Endodermal cell (in vitro differentiated cells): Measurements from ENCODE around the gene SATL1. TPM values are rescaled to one million over a fixed set of nuclear protein-coding genes. Genes with fewer than 3 reads are reported as not detected.
A peak's percentile ranks its signal among the peaks of the same experiment; 100 is the strongest.

ENCODE experiments used
- DNase-seq: peaks from one replicate; pipeline ENCODE4 v3.0.0-alpha.2; 2017
- H3K27ac ChIP-seq: 2 replicates; pipeline ENCODE4 v1.5.1; 2013; ENCODE audit warnings: mild to moderate bottlenecking, low read depth, low read length, moderate library complexity
- H3K27me3 ChIP-seq: 2 replicates; pipeline ENCODE4 v1.6.1; 2013; ENCODE audit warnings: mild to moderate bottlenecking, low read length, moderate library complexity; ENCODE audit not compliant: insufficient read depth, control insufficient read depth, poor library complexity, severe bottlenecking
- H3K36me3 ChIP-seq: 2 replicates; pipeline ENCODE4 v1.7.0; 2013; ENCODE audit warnings: mild to moderate bottlenecking, low read length, moderate library complexity; ENCODE audit not compliant: control insufficient read depth, insufficient read depth
- H3K4me1 ChIP-seq: one replicate; pipeline ENCODE4 v1.7.0; 2013; ENCODE audit warnings: low read length; ENCODE audit not compliant: control insufficient read depth, insufficient read depth
- H3K4me3 ChIP-seq: 2 replicates; pipeline ENCODE4 v1.5.1; 2013; ENCODE audit warnings: mild to moderate bottlenecking, low read length, moderate library complexity
- H3K9ac ChIP-seq: 2 replicates; pipeline ENCODE4 v1.6.1; 2013; ENCODE audit warnings: mild to moderate bottlenecking, low read length, moderate library complexity; ENCODE audit not compliant: poor library complexity, severe bottlenecking; ENCODE audit errors: extremely low read depth
- H3K9me3 ChIP-seq: 2 replicates; pipeline ENCODE4 v1.6.1; 2013; ENCODE audit warnings: mild to moderate bottlenecking, low read length, moderate library complexity; ENCODE audit not compliant: control insufficient read depth
- H3K27ac Mint-ChIP-seq: 2 replicates; pipeline ENCODE4 v1.8.0; 2020; ENCODE audit warnings: mixed read lengths
- H3K27me3 Mint-ChIP-seq: 2 replicates; pipeline ENCODE4 v1.8.0; 2021; ENCODE audit warnings: mild to moderate bottlenecking, mixed read lengths; ENCODE audit not compliant: insufficient read depth
- H3K36me3 Mint-ChIP-seq: 2 replicates; pipeline ENCODE4 v1.8.0; 2020; ENCODE audit warnings: low read depth, mixed read lengths
- H3K4me1 Mint-ChIP-seq: 2 replicates; pipeline ENCODE4 v1.8.0; 2020; ENCODE audit warnings: mixed read lengths
- H3K4me3 Mint-ChIP-seq: 2 replicates; pipeline ENCODE4 v1.8.0; 2020; ENCODE audit warnings: mild to moderate bottlenecking, moderate library complexity, mixed read lengths
- H3K9me3 Mint-ChIP-seq: 2 replicates; pipeline ENCODE4 v1.8.0; 2020; ENCODE audit warnings: mild to moderate bottlenecking, mixed read lengths
- WGBS, 2 experiments: methylation state at CpG; one replicate each; pipeline versions ENCODE4 v1.1.5 to v1.1.7; 2013; ENCODE audit warnings: missing lambda C conversion rate in 2 of 2, mixed read lengths in 1 of 2; ENCODE audit not compliant: insufficient coverage in 1 of 2, insufficient read length in 1 of 2; 5-methylcytosine and 5-hydroxymethylcytosine counted together
- total RNA-seq, 2 donors: library from RNA; stranded (reverse); fragmentation: NEBNext Ultra II Directional in 1 of 2; extraction: Animal tissue kit (Norgen Biotek cat#: 25700) in 1 of 2; gene quantifications; 2 replicates in 1 of 2; 3 replicates in 1 of 2; pipeline ENCODE4 v1.2.1, GENCODE V29; 2021
- TF ChIP-seq, protein P1 (sequence below): fragments of 200-600 bp; sonication (generic); conservative IDR thresholded peaks from 2 replicates; pipeline ENCODE4 v1.5.0; 2021; ENCODE audit warnings: antibody characterized with exemption, mild to moderate bottlenecking

The SATL1 gene
- total RNA-seq, 2 donors from 2014 or later: 0.29 to 0.58 TPM

DNA sequence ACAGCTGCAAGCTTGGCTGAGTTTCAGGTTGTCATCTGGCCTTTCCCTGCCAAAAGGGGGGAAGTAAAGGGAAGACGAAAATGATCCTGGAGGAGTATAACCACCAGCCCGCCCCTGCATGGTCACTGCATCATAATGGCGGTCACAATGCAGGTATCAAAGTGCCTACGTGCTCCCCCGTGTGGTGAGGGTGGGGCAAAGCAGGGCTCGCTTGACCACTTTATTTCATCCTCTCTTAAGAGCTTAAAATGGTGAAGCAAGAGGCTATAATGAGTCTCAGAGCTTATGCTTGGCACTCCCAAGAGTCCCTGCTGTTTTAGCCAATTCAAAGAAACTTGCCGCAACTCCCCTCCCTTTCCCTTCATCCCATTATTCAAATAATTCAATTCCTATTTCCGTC is 134.3 kb downstream of the SATL1 start:
- H3K4me1 Mint-ChIP-seq: no peaks in the 10 kb centered on the region
- H3K4me3 Mint-ChIP-seq: no peak overlapping the region
- 64% methylated on average over 8 of the region's 8 CpGs; no CpG with 5 or more reads in 1 of the 2 experiments for WGBS, 2 experiments
- Histone ChIP-seq H3K27ac (no peak overlapping the region), H3K4me1 (no peaks in the 10 kb centered on the region), H3K36me3 (no peaks in the 10 kb centered on the region), H3K9me3 (no peaks in the 10 kb centered on the region), H3K9ac (no peak overlapping the region), H3K4me3 (no peak overlapping the region), H3K27me3 (no peaks in the 10 kb centered on the region)
- H3K9me3 Mint-ChIP-seq: peaks cover 28% of the 10 kb centered on the region
- no peak overlapping the region for H3K27ac Mint-ChIP-seq
- H3K36me3 Mint-ChIP-seq: no peaks in the 10 kb centered on the region
- peak; percentile 83 for DNase-seq
- no peaks in the 10 kb centered on the region for H3K27me3 Mint-ChIP-seq
- TF ChIP-seq, protein P1, sequence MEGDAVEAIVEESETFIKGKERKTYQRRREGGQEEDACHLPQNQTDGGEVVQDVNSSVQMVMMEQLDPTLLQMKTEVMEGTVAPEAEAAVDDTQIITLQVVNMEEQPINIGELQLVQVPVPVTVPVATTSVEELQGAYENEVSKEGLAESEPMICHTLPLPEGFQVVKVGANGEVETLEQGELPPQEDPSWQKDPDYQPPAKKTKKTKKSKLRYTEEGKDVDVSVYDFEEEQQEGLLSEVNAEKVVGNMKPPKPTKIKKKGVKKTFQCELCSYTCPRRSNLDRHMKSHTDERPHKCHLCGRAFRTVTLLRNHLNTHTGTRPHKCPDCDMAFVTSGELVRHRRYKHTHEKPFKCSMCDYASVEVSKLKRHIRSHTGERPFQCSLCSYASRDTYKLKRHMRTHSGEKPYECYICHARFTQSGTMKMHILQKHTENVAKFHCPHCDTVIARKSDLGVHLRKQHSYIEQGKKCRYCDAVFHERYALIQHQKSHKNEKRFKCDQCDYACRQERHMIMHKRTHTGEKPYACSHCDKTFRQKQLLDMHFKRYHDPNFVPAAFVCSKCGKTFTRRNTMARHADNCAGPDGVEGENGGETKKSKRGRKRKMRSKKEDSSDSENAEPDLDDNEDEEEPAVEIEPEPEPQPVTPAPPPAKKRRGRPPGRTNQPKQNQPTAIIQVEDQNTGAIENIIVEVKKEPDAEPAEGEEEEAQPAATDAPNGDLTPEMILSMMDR: peak; percentile 72

DNA sequence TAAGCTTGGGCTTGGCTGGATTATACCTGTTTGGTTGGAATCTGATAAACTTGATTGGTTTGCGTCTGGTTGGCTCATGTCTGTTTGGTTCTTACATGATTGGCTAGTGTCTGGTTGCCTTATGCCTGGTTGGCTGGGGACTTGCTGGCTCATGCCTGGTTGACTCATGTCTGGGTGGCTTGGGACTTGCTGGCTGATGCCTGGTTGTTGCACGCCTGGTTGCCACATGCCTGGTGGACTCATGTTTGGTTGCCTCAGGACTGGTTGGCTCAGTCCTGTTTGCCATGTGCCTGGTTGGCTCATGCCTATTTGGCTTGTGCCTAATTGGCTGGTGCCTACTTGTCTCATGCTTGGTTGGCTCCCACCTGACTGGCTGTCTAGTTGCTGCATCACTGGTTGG is 135.4 kb downstream of the SATL1 start:
- Mint-ChIP-seq H3K27ac (no peak overlapping the region), H3K4me3 (no peak overlapping the region), H3K4me1 (no peaks in the 10 kb centered on the region), H3K9me3 (peaks cover 23% of the 10 kb centered on the region), H3K27me3 (no peaks in the 10 kb centered on the region), H3K36me3 (no peaks in the 10 kb centered on the region)
- no peaks in the 10 kb centered on the region for H3K27me3 ChIP-seq
- H3K4me3 ChIP-seq: no peak overlapping the region
- no peak overlapping the region for H3K9ac ChIP-seq
- no peak overlapping the region for H3K27ac ChIP-seq
- no peaks in the 10 kb centered on the region for H3K36me3 ChIP-seq
- WGBS, 2 experiments: 88 to 91% methylated on average over 1 to 2 of the region's 2 CpGs
- no peaks in the 10 kb centered on the region for H3K4me1 ChIP-seq
- TF ChIP-seq, protein P1: no peak
- no peaks in the 10 kb centered on the region for H3K9me3 ChIP-seq
- no peak for DNase-seq

DNA sequence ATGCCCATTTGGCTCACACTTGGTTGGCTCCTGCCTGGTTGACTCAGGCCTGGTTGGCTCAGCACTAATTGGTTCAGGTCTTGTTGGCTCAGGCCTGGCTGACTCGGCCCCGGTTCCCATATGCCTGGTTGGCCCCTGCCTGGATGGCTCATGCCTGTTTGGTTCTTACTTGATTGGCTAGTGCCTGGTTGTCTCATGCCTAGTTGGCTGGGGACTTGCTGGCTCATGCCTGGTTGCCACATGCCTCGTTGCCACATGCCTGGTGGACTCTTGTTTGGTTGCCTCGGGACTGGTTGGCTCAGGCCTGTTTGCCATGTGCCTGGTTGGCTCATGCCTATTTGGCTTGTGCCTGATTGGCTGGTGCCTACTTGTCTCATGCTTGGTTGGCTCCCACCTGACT is 136.2 kb downstream of the SATL1 start:
- Histone ChIP-seq H3K9ac (no peak overlapping the region), H3K36me3 (no peaks in the 10 kb centered on the region), H3K4me3 (no peak overlapping the region), H3K4me1 (no peaks in the 10 kb centered on the region), H3K27ac (no peak overlapping the region), H3K9me3 (no peaks in the 10 kb centered on the region), H3K27me3 (no peaks in the 10 kb centered on the region)
- 91% methylated on average over 4 of the region's 4 CpGs; no CpG with 5 or more reads in 1 of the 2 experiments for WGBS, 2 experiments
- TF ChIP-seq, protein P1: no peak
- H3K36me3 Mint-ChIP-seq: no peaks in the 10 kb centered on the region
- no peaks in the 10 kb centered on the region for H3K4me1 Mint-ChIP-seq
- no peak for DNase-seq
- no peak overlapping the region for H3K27ac Mint-ChIP-seq
- no peak overlapping the region for H3K4me3 Mint-ChIP-seq
- no peaks in the 10 kb centered on the region for H3K27me3 Mint-ChIP-seq
- H3K9me3 Mint-ChIP-seq: peaks cover 18% of the 10 kb centered on the region
